Stimulated activated CD4-positive, alpha-beta T cell treated with anti-CD3 and anti-CD28 coated beads, Interleukin-1b, Interleukin-23, amount 100 ng/mL, for 24 hours (primary cell): Measurements from ENCODE around the gene SNX3.
"Not testable (repeated sequence)": the region's sequence is repeated elsewhere in the genome, so short reads cannot be mapped to it uniquely, and the experiment has no call there.

ENCODE experiments used
- DNase-seq, 4 experiments: peaks; one replicate each; pipeline ENCODE4 v3.0.0-alpha.2; 2020; ENCODE audit warnings: low read depth in 4 of 4, low spot score in 1 of 4

Gene SNX3

GRCh38 chr6:108260809-108261569 is at the start of gene SNX3:
TSS of gene SNX3 (minus strand) at chr6:108261040. CDS start at chr6:108260921, 119 bp downstream.
- DNase-seq: peak; percentile 60 to 91 (median 77)

DNA sequence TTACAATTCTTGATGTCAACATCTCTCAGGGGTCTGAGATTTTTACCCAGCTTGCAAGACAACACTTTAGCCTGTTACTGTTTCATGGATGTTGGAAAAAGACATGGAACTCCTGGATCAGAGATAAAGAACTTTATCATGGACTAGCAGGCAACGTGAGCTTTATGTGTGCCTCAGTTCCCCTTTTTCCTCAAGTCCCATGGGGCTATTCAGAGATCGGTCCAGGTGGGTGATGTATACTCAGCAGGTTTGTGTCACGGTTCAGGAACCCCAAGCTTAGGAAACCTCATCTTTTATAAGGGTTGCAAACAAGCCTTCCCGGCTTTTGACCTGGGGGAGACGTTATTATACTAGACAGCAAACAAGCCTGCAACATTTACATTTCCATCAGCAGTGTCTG is 49.0 kb upstream of the SNX3 start:
- no peak for DNase-seq

DNA sequence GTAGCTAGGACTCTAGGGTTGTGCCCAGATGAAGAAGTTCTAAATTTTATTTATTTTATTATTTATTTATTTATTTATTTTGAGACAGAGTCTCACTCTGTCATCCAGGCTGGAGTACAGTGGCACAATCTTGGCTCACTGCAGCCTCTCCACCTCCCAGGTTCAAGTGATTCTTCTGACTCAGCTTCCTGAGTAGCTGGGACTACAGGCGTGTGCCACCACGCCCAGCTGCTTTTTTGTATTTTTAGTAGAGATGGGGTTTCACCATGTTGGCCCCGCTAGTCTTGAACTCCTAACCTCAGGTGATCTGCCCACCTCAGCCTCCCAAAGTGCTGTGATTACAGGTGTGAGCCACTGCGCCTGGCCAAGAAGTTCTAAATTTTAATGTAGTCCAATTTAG is 47.8 kb upstream of the SNX3 start:
- DNase-seq: not testable (repeated sequence)

DNA sequence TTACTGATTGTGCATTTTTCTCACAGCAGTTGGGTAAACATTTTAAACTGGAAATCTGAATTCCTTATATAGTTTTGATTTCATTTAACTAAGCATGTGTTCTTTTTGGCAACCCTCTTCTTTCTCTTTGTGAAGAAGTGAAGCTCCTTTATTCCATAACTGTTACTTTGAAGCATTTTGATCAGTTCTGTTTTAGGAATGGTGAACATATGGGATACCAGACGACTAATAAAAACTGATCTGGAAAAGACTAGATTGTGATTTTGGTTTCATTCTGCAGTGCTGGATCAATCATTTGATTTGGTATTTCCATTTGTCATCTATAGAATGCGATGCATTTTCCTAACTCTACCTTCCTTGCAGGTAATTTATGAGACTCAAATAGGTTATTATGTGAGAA is 43.8 kb upstream of the SNX3 start:
- no peak for DNase-seq

- DNase-seq: no peak
Observed at GRCh38 chr6:108302386-108302785, 41.5 kb upstream of the SNX3 start.

DNA sequence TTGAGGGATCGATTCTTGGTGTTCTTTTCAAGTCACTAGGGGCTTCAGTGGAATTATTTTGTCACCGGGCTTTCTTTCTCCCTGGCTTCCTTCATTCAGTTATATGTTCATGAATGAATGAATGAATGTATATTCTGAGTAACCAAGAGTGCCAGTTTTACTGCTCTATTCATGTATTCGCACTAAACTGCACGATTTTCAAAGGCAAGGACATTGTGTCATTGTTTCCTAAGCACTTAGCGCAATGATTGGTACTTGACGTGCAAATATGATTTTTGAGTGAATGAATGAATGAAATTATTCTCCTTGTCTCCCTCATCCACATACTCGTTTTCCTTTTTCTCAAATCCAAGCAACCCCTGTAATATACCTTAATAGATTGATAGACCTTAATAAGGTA is 34.8 kb upstream of the SNX3 start:
- no peak for DNase-seq

GRCh38 chr6:108294727-108295625 is 34.1 kb upstream of the SNX3 start, which contains the start of gene AFG1L:
TSS of gene AFG1L (plus strand) at chr6:108295054. CDS start at chr6:108295080, 26 bp downstream.
- peak; percentile 65 to 86 (median 76) for DNase-seq

GRCh38 chr6:108294297-108294726 is 33.5 kb upstream of the SNX3 start:
- no peak for DNase-seq

- no peak for DNase-seq
Observed at GRCh38 chr6:108293527-108294296, 32.9 kb upstream of the SNX3 start.

DNA sequence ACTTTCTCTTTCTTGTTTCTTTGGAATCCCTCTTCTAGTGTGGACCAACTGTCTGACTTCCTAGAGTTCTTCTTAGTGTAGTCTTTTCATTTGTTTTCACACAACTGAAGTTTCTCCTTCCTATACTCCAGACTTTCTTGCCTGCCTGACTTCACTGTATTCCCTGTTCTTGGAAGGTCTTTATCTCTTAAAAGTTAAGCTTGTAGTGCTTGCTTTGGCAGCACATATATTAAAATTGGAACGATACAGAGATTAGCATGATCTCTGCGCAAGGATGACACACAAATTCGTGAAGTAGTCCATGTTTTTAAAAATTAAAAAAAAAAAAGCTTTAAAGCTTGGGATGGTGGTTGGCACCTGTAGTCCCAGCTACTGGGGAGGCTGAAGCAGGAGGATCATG is 31.7 kb upstream of the SNX3 start:
- not testable (repeated sequence) for DNase-seq

DNA sequence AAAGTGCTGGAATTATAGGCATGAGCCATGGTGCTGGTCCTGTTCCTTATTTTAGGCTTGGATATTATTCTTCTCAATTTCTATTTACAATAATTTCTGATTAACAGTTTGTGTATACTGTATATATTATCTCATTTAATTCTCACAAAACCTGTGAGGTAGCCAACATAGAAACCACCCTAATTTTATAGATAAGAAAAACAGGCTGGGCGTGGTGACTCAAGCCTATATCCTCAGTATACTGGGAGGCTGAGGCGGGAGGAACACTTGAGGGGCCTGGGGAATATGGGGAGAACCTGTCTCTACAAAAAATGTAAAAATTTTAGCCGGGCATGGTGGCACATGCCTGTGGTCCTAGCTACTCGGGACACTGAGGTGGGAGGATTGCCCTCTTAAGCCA is 30.3 kb upstream of the SNX3 start:
- DNase-seq: no peak

- no peak for DNase-seq
Observed at GRCh38 chr6:108288742-108289141, 27.9 kb upstream of the SNX3 start.

GRCh38 chr6:108287373-108287772 is 26.5 kb upstream of the SNX3 start:
- no peak for DNase-seq

- no peak for DNase-seq
Observed at GRCh38 chr6:108286366-108286765, 25.5 kb upstream of the SNX3 start.

DNA sequence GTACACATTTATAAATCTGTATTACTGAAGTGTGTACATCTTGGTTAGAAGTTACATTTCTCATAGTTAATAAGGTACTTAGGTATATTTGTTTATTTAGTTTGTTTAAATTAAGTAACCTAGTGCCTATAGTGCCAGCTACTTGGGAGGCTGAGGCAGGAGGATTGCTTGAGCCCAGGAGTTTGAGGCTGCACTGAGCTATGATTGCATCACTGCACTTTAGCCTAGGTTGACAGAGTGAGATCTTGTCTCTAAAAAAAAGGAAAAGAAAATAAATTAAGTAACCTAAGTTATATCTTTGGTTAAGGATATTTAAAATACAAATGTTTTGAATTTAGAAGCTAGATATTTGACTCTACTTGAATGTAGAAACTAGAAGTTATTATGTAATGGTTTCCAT is 24.5 kb upstream of the SNX3 start:
- DNase-seq: no peak

DNA sequence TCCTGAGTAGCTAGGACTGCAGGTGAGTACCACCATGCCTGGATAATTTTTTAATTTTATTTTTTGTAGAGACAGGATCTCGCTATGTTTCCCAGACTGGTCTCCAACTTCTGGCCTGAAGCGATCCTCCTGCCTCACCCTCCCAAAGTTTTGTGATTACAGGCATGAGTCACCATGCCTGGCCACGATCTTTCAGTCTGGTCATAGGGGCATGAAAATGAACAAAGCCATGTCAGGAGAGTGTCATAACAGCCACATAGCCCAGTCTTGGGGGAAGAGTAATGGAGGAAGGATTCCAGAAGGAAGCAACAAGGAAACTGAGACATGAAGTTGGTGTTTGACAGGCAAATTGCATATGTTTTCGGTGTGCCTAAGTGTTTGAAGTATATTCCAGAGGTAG is 17.0 kb upstream of the SNX3 start:
- no peak for DNase-seq

GRCh38 chr6:108277295-108277694 is 16.5 kb upstream of the SNX3 start:
- DNase-seq: no peak

GRCh38 chr6:108275976-108276375 is 15.1 kb upstream of the SNX3 start:
- DNase-seq: no peak

DNA sequence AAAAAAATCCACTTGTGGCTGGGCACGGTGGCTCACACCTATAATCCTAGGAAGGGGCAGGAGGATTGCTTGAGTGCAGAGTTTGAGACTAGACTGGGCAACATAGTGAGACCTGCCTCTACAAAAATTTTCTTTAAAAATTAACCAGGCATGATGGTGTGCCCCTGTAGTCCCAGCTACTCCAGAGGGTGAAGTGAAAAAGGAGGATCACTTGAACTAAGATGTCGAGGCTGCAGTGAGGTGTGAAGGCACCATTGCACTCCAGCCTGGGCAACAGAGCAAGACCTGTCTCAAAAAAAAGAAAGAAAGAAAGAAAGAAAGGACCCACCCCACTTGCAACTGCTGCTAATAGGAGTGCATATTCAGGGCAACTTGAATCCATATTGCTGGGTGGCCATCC is 13.7 kb upstream of the SNX3 start:
- no peak for DNase-seq

- not testable (repeated sequence) for DNase-seq
Observed at GRCh38 chr6:108269955-108270354, 9.1 kb upstream of the SNX3 start.

DNA sequence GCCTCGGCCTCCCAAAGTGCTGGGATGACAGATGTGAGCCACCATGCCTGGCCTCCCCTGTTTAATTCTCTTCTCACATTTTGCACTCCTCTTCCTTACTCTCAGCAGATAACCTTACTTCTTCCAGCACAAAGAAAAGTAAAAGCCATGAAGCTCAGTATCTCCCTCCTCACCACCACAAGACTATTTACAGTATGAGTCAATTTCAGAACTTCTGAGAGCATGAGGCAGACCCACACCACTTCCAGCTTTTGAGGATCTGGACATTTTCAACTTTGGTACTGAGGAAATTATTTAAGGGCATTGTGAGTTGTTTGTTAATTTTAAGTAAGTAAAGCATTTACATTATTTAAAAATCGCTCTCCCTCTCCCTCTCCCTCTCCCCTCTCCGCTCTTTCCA is 8.0 kb upstream of the SNX3 start:
- DNase-seq: no peak
